ENCODE measurements around the gene TM2D1.
A peak's percentile ranks its signal among the peaks of the same experiment; 100 is the strongest.

Gene TM2D1

GRCh38 chr1:61753998-61754508 lies 29.1 kb upstream of the TM2D1 start:
- TF ChIP-seq ELF4 (IDR thresholded peaks at IDR 0.05) (no peak), FOXK2 (IDR thresholded peaks at IDR 0.05) (no peak), LEF1 (IDR thresholded peaks at IDR 0.05; ENCODE audit: borderline replicate concordance) (no peak), HDGF (IDR thresholded peaks at IDR 0.05; ENCODE audit: borderline replicate concordance) (no peak), L3MBTL2 (conservative IDR thresholded peaks at IDR 0.05) (no peak), BHLHE40 (IDR thresholded peaks at IDR 0.05; ENCODE audit: borderline replicate concordance) (no peak), ZNF384 (IDR thresholded peaks at IDR 0.05) (no peak)
- no peak for DNase-seq (ENCODE audit: extremely low spot score)
- CTCF ChIA-PET, result no interaction called here
- POLR2A ChIA-PET, result no interaction called here

GRCh38 chr1:61752921-61753389 lies 28.0 kb upstream of the TM2D1 start:
- CTCF ChIA-PET, result no interaction called here
- TF ChIP-seq HDGF (IDR thresholded peaks at IDR 0.05; ENCODE audit: borderline replicate concordance) (no peak), SUZ12 (IDR thresholded peaks at IDR 0.05) (no peak), ELF4 (IDR thresholded peaks at IDR 0.05) (no peak), ZNF384 (IDR thresholded peaks at IDR 0.05) (no peak), ARNT (IDR thresholded peaks at IDR 0.05) (no peak), TARDBP (IDR thresholded peaks at IDR 0.05) (no peak), CTBP1 (IDR thresholded peaks at IDR 0.05; ENCODE audit: borderline replicate concordance) (no peak), FOXA1 (IDR thresholded peaks at IDR 0.05) (no peak), L3MBTL2 (conservative IDR thresholded peaks at IDR 0.05) (no peak), NFRKB (IDR thresholded peaks at IDR 0.05) (no peak), FOXM1 (IDR thresholded peaks at IDR 0.05; ENCODE audit: borderline replicate concordance) (no peak)
- DNase-seq (ENCODE audit: extremely low spot score), result no peak
- POLR2A ChIA-PET, result no interaction called here

- TF ChIP-seq CTBP1 (IDR thresholded peaks at IDR 0.05; ENCODE audit: borderline replicate concordance) (no peak), ZNF384 (IDR thresholded peaks at IDR 0.05) (no peak), NFRKB (IDR thresholded peaks at IDR 0.05) (no peak), FOXM1 (IDR thresholded peaks at IDR 0.05; ENCODE audit: borderline replicate concordance) (no peak), ELF4 (IDR thresholded peaks at IDR 0.05) (no peak), TARDBP (IDR thresholded peaks at IDR 0.05) (no peak), ARNT (IDR thresholded peaks at IDR 0.05) (no peak), L3MBTL2 (conservative IDR thresholded peaks at IDR 0.05) (no peak), PKNOX1 (IDR thresholded peaks at IDR 0.05) (no peak), BHLHE40 (IDR thresholded peaks at IDR 0.05; ENCODE audit: borderline replicate concordance) (no peak)
- ChIA-PET POLR2A (no interaction called here), CTCF (no interaction called here)
- DNase-seq (ENCODE audit: extremely low spot score), result no peak
Measured at GRCh38 chr1:61749574-61749973, 24.6 kb upstream of the TM2D1 start.

GRCh38 chr1:61748566-61748965 lies 23.6 kb upstream of the TM2D1 start:
- CTCF ChIA-PET, result no interaction called here
- POLR2A ChIA-PET, result no interaction called here
- TF ChIP-seq FOXA1 (IDR thresholded peaks at IDR 0.05) (no peak), SP1 (IDR thresholded peaks at IDR 0.05) (no peak), ZNF384 (IDR thresholded peaks at IDR 0.05) (no peak), FOXM1 (IDR thresholded peaks at IDR 0.05; ENCODE audit: borderline replicate concordance) (no peak), L3MBTL2 (conservative IDR thresholded peaks at IDR 0.05) (no peak), BHLHE40 (IDR thresholded peaks at IDR 0.05; ENCODE audit: borderline replicate concordance) (no peak), HDGF (IDR thresholded peaks at IDR 0.05; ENCODE audit: borderline replicate concordance) (no peak), ELF4 (IDR thresholded peaks at IDR 0.05) (no peak), NFRKB (IDR thresholded peaks at IDR 0.05) (no peak), SUZ12 (IDR thresholded peaks at IDR 0.05) (no peak), TARDBP (IDR thresholded peaks at IDR 0.05) (no peak)
- no peak for DNase-seq (ENCODE audit: extremely low spot score)

GRCh38 chr1:61746813-61747212 lies 21.9 kb upstream of the TM2D1 start:
- ChIA-PET POLR2A (no interaction called here), CTCF (interaction anchor here (0.6 kb wide), 1 partner anchor 815 kb away, joined by 3 read pairs; no protein-coding TSS in a partner anchor)
- no peak for TF ChIP-seq NFRKB (IDR thresholded peaks at IDR 0.05)
- TF ChIP-seq FOXA1 (IDR thresholded peaks at IDR 0.05), result no peak
- TF ChIP-seq FOXK2 (IDR thresholded peaks at IDR 0.05), result no peak
- no peak for TF ChIP-seq SUZ12 (IDR thresholded peaks at IDR 0.05)
- TF ChIP-seq ELF4 (IDR thresholded peaks at IDR 0.05), result no peak
- TF ChIP-seq BHLHE40 (IDR thresholded peaks at IDR 0.05; ENCODE audit: borderline replicate concordance), result no peak
- no peak for TF ChIP-seq FOXM1 (IDR thresholded peaks at IDR 0.05; ENCODE audit: borderline replicate concordance)
- TF ChIP-seq HDGF (IDR thresholded peaks at IDR 0.05; ENCODE audit: borderline replicate concordance), result no peak
- no peak for TF ChIP-seq PKNOX1 (IDR thresholded peaks at IDR 0.05)
- no peak for TF ChIP-seq CTBP1 (IDR thresholded peaks at IDR 0.05; ENCODE audit: borderline replicate concordance)
- TF ChIP-seq LEF1 (IDR thresholded peaks at IDR 0.05; ENCODE audit: borderline replicate concordance), result no peak
- TF ChIP-seq L3MBTL2 (conservative IDR thresholded peaks at IDR 0.05), result no peak
- TF ChIP-seq ARNT (IDR thresholded peaks at IDR 0.05), result no peak
- no peak for DNase-seq (ENCODE audit: extremely low spot score)

GRCh38 chr1:61743716-61744580 lies 19.0 kb upstream of the TM2D1 start:
- CTCF ChIA-PET, result no interaction called here
- POLR2A ChIA-PET, result interaction anchor here (0.9 to 1.3 kb wide), 4 partner anchors 14 to 144 kb away, joined by 3 to 4 read pairs (median 4); partner anchors contain the start of gene TM2D1
- peak; percentile 40 for DNase-seq (ENCODE audit: extremely low spot score)
- TF ChIP-seq ZNF384 (IDR thresholded peaks at IDR 0.05) (peak; percentile 66; the same call in 1 of the 2 replicates), NFRKB (IDR thresholded peaks at IDR 0.05) (no peak), LEF1 (IDR thresholded peaks at IDR 0.05; ENCODE audit: borderline replicate concordance) (no peak), SUZ12 (IDR thresholded peaks at IDR 0.05) (no peak), ELF4 (IDR thresholded peaks at IDR 0.05) (no peak), FOXA1 (IDR thresholded peaks at IDR 0.05) (no peak), SP1 (IDR thresholded peaks at IDR 0.05) (no peak), CTBP1 (IDR thresholded peaks at IDR 0.05; ENCODE audit: borderline replicate concordance) (peak; percentile 79; the same call in 1 of the 2 replicates), L3MBTL2 (conservative IDR thresholded peaks at IDR 0.05) (no peak), BHLHE40 (IDR thresholded peaks at IDR 0.05; ENCODE audit: borderline replicate concordance) (no peak), HDGF (IDR thresholded peaks at IDR 0.05; ENCODE audit: borderline replicate concordance) (no peak), FOXM1 (IDR thresholded peaks at IDR 0.05; ENCODE audit: borderline replicate concordance) (no peak), FOXK2 (IDR thresholded peaks at IDR 0.05) (no peak), ARNT (IDR thresholded peaks at IDR 0.05) (no peak), PKNOX1 (IDR thresholded peaks at IDR 0.05) (no peak), TARDBP (IDR thresholded peaks at IDR 0.05) (no peak)

Data from HEK293T (cell line).